CD14-positive monocyte (primary cell): ENCODE measurements around the gene DDI2. TPM values are rescaled to one million over a fixed set of nuclear protein-coding genes. Genes with fewer than 3 reads are reported as not detected.
A peak's percentile ranks its signal among the peaks of the same experiment; 100 is the strongest.

Experiments used
- DNase-seq, 3 donors: peaks; one replicate each; pipeline ENCODE4 v3.0.0-alpha.2; 2011 to 2022
- H2AFZ ChIP-seq: 2 replicates; pipeline ENCODE4 v1.6.0; 2012; ENCODE audit warnings: mild to moderate bottlenecking, low read depth, low read length, inconsistent platforms; ENCODE audit not compliant: insufficient read depth, poor library complexity, severe bottlenecking
- H3K27ac ChIP-seq, 2 donors: 1 replicate in 1 of 2; 2 replicates in 1 of 2; pipeline ENCODE4 v1.5.1; 2012 to 2013; ENCODE audit warnings: low read length in 2 of 2, control low read depth in 1 of 2, inconsistent platforms in 1 of 2, low read depth in 1 of 2, mild to moderate bottlenecking in 1 of 2
- H3K27me3 ChIP-seq, 2 donors: one replicate each; pipeline versions ENCODE4 v1.6.0 to v1.6.1; 2011 to 2013; ENCODE audit warnings: low read length in 2 of 2; ENCODE audit not compliant: control insufficient read depth in 2 of 2, insufficient read depth in 2 of 2
- H3K36me3 ChIP-seq, 2 donors: replicated peaks in 1 of 2; 1 replicate in 1 of 2; 2 replicates in 1 of 2; pipeline versions ENCODE4 v1.5.1 to v1.6.1; 2012 to 2013; ENCODE audit warnings: low read length in 2 of 2, control low read depth in 1 of 2, inconsistent platforms in 1 of 2, mild to moderate bottlenecking in 1 of 2; ENCODE audit not compliant: insufficient read depth in 2 of 2, control insufficient read depth in 1 of 2
- H3K4me1 ChIP-seq, 2 donors: 1 replicate in 1 of 2; 2 replicates in 1 of 2; pipeline versions ENCODE4 v1.5.1 to v1.6.1; 2012 to 2013; ENCODE audit warnings: low read length in 2 of 2, control low read depth in 1 of 2, inconsistent platforms in 1 of 2, mild to moderate bottlenecking in 1 of 2, moderate library complexity in 1 of 2; ENCODE audit not compliant: insufficient read depth in 2 of 2, control insufficient read depth in 1 of 2
- H3K4me2 ChIP-seq: replicated peaks from 2 replicates; pipeline ENCODE3; 2012; ENCODE audit warnings: low read length, moderate library complexity, mild to moderate bottlenecking; ENCODE audit not compliant: poor library complexity, severe bottlenecking; ENCODE audit errors: extremely low read depth
- H3K4me3 ChIP-seq, 3 experiments: fragments of 200-600 bp in 1 of 3; sonication (generic) in 1 of 3; replicated peaks in 1 of 3; 1 replicate in 2 of 3; 2 replicates in 1 of 3; pipeline ENCODE4 v1.5.1; 2011 to 2013; ENCODE audit warnings: low read length in 3 of 3, mild to moderate bottlenecking in 3 of 3, control low read depth in 2 of 3, low read depth in 2 of 3, inconsistent platforms in 1 of 3, moderate library complexity in 1 of 3
- H3K79me2 ChIP-seq: 2 replicates; pipeline ENCODE4 v1.6.0; 2012; ENCODE audit warnings: mild to moderate bottlenecking, control low read depth, inconsistent platforms, low read length, moderate library complexity; ENCODE audit not compliant: insufficient read depth
- H3K9ac ChIP-seq: 2 replicates; pipeline ENCODE4 v1.6.0; 2017; ENCODE audit warnings: low read length, mild to moderate bottlenecking; ENCODE audit not compliant: insufficient read depth, poor library complexity, severe bottlenecking
- H3K9me3 ChIP-seq, 2 donors: replicated peaks in 1 of 2; 1 replicate in 1 of 2; 2 replicates in 1 of 2; pipeline versions ENCODE4 v1.5.1 to v1.6.1; 2012 to 2013; ENCODE audit warnings: low read length in 2 of 2, control low read depth in 1 of 2; ENCODE audit not compliant: control insufficient read depth in 1 of 2, insufficient read depth in 1 of 2
- H4K20me1 ChIP-seq: 2 replicates; pipeline ENCODE4 v1.6.0; 2012; ENCODE audit warnings: mild to moderate bottlenecking, low read length, control low read depth, moderate library complexity; ENCODE audit not compliant: insufficient read depth
- H3K27ac Mint-ChIP-seq, 7 donors: one replicate each; pipeline ENCODE4 v1.8.0; 2020; ENCODE audit warnings: mild to moderate bottlenecking in 7 of 7, mixed read lengths in 7 of 7, moderate library complexity in 6 of 7, inconsistent platforms in 2 of 7
- H3K27me3 Mint-ChIP-seq, 3 donors: one replicate each; pipeline ENCODE4 v1.8.0; 2021 to 2022; ENCODE audit warnings: low read depth in 3 of 3, mild to moderate bottlenecking in 3 of 3, mixed read lengths in 3 of 3, moderate library complexity in 3 of 3, inconsistent platforms in 1 of 3
- H3K36me3 Mint-ChIP-seq, 2 donors: one replicate each; pipeline ENCODE4 v1.8.0; 2020; ENCODE audit warnings: mixed read lengths in 2 of 2, inconsistent platforms in 1 of 2, mild to moderate bottlenecking in 1 of 2
- H3K4me1 Mint-ChIP-seq: one replicate; pipeline ENCODE4 v1.8.0; 2020; ENCODE audit warnings: mild to moderate bottlenecking, mixed read lengths
- H3K4me3 Mint-ChIP-seq, 2 donors: one replicate each; pipeline ENCODE4 v1.8.0; 2020; ENCODE audit warnings: mild to moderate bottlenecking in 2 of 2, mixed read lengths in 2 of 2, moderate library complexity in 1 of 2
- H3K9me3 Mint-ChIP-seq, 7 donors: one replicate each; pipeline ENCODE4 v1.8.0; 2020 to 2022; ENCODE audit warnings: mixed read lengths in 7 of 7, mild to moderate bottlenecking in 6 of 7, moderate library complexity in 6 of 7, inconsistent platforms in 2 of 7
- WGBS: methylation state at CpG from one replicate; pipeline ENCODE4 v1.1.5; 2013; ENCODE audit warnings: missing lambda C conversion rate; ENCODE audit not compliant: insufficient coverage; 5-methylcytosine and 5-hydroxymethylcytosine counted together
- intact Hi-C, 2 donors: fragments of 100-400 bp; cut with micrococcal nuclease; formaldehyde crosslinking; loops; one replicate each; pipeline versions ENCODE4 v1.15.0 to v1.15.1; 2023
- polyA plus RNA-seq, 3 donors: library from polyadenylated mRNA; depleted of rRNA in 1 of 3; unstranded in 2 of 3; stranded (reverse) in 1 of 3; fragments of 300-500 nt in 2 of 3; fragments of >200 nt in 1 of 3; fragmentation: Illumina TruSeq in 2 of 3; gene quantifications; 1 replicate in 2 of 3; 2 replicates in 1 of 3; pipeline ENCODE4 v1.2.3, GENCODE V29; 2012 to 2021
- TF ChIP-seq, protein P1 (sequence below): fragments of 200-600 bp; IDR thresholded peaks from one replicate; pipeline ENCODE4 v1.8.0; 2022; ENCODE audit warnings: antibody characterized with exemption, mild to moderate bottlenecking

Gene DDI2
- polyA plus RNA-seq, 3 donors = 2.5 to 5.4 (median 3.2) TPM

DNA sequence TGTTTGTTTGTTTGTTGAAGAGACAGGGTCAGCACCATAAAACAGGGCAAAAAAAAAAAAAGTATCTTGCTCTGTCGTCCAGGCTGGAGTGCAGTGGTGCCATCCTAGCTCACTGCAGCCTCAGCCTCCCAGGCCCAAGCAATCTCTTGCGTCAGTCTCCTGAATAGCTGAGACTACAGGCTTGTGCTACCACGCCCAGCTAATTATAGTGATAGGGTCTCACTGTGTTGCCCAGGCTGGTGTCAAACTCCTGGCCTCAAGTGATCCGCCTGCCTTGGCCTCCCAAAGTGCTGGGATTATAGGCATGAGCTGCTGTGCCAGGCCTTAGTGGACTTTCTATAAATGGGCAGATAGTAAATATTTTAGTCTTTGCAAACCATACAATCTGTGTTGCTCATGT lies 19.2 kb downstream of the DDI2 start:
- no peak for DNase-seq
- peak overlapping the region in 2 of 7 donors; percentile 37 to 50 for H3K27ac Mint-ChIP-seq
- H3K36me3 ChIP-seq = peaks cover 84 to 98% of the 10 kb centered on the region in 2 donors
- no peak overlapping the region for H2AFZ ChIP-seq
- H3K4me3 Mint-ChIP-seq = no peak overlapping the region
- no peaks in the 10 kb centered on the region for H3K4me1 ChIP-seq
- H3K36me3 Mint-ChIP-seq = peaks cover 89 to 92% of the 10 kb centered on the region in 2 donors
- H3K79me2 ChIP-seq = no peaks in the 10 kb centered on the region
- H3K4me1 Mint-ChIP-seq = peaks cover 6% of the 10 kb centered on the region
- no peak overlapping the region for H3K9ac ChIP-seq
- intact Hi-C loops = no loop called here
- H4K20me1 ChIP-seq = peaks cover 3% of the 10 kb centered on the region
- H3K9me3 ChIP-seq = no peaks in the 10 kb centered on the region
- no peak overlapping the region for H3K4me2 ChIP-seq
- H3K4me3 ChIP-seq = no peak overlapping the region
- WGBS = 100% methylated on average over 3 of the region's 4 CpGs
- no peaks in the 10 kb centered on the region for H3K27me3 ChIP-seq
- TF ChIP-seq, protein P1, sequence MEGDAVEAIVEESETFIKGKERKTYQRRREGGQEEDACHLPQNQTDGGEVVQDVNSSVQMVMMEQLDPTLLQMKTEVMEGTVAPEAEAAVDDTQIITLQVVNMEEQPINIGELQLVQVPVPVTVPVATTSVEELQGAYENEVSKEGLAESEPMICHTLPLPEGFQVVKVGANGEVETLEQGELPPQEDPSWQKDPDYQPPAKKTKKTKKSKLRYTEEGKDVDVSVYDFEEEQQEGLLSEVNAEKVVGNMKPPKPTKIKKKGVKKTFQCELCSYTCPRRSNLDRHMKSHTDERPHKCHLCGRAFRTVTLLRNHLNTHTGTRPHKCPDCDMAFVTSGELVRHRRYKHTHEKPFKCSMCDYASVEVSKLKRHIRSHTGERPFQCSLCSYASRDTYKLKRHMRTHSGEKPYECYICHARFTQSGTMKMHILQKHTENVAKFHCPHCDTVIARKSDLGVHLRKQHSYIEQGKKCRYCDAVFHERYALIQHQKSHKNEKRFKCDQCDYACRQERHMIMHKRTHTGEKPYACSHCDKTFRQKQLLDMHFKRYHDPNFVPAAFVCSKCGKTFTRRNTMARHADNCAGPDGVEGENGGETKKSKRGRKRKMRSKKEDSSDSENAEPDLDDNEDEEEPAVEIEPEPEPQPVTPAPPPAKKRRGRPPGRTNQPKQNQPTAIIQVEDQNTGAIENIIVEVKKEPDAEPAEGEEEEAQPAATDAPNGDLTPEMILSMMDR = no peak
- peaks cover 0 to 4% (median 0%) of the 10 kb centered on the region in 7 donors for H3K9me3 Mint-ChIP-seq
- H3K27me3 Mint-ChIP-seq = no peaks in the 10 kb centered on the region
- no peak overlapping the region for H3K27ac ChIP-seq

DNA sequence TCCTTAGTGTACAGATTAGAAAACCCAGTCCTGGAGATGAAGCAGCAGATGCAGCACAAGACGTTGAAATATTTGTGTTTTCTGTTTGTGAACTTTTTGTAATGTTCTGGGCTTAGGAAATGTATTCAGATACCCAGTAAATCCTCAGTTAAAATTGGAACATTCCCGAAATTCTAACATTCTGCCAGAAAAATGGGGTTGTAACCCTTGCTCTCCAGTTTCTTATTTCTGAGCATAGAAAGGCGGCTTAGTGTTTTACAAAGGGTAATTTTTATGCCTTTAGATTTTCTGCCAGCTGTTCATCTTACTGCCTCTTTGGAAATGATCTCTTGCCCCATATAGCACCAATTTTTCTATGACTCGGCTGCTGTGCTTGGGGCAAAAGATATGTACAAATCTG lies 20.6 kb downstream of the DDI2 start:
- Histone ChIP-seq H3K9me3 (no peaks in the 10 kb centered on the region), H3K27me3 (no peaks in the 10 kb centered on the region), H3K4me1 (no peaks in the 10 kb centered on the region), H4K20me1 (no peaks in the 10 kb centered on the region), H3K4me2 (no peak overlapping the region), H3K4me3 (no peak overlapping the region), H3K79me2 (no peaks in the 10 kb centered on the region), H2AFZ (no peak overlapping the region), H3K9ac (no peak overlapping the region), H3K27ac (no peak overlapping the region), H3K36me3 (peaks cover 83 to 99% of the 10 kb centered on the region in 2 donors)
- DNase-seq = no peak
- TF ChIP-seq, protein P1 = no peak
- H3K36me3 Mint-ChIP-seq = peaks cover 86 to 92% of the 10 kb centered on the region in 2 donors
- H3K27me3 Mint-ChIP-seq = no peaks in the 10 kb centered on the region
- no peak overlapping the region for H3K27ac Mint-ChIP-seq
- WGBS = no CpG with 5 or more reads among the region's 4 CpGs
- intact Hi-C loops = no loop called here
- no peaks in the 10 kb centered on the region for H3K9me3 Mint-ChIP-seq
- no peak overlapping the region for H3K4me3 Mint-ChIP-seq
- H3K4me1 Mint-ChIP-seq = peaks cover 6% of the 10 kb centered on the region
